HFF-Myc (cell line): Measurements from ENCODE around the gene TNIP2.

Source experiments
- DNase-seq: peaks from one replicate; pipeline ENCODE4 v3.0.0-alpha.2; 2011; ENCODE audit warnings: low read depth; ENCODE audit errors: extremely low read depth
- H3K4me3 ChIP-seq: replicated peaks from 2 replicates; pipeline ENCODE4 v1.5.1; 2011; ENCODE audit warnings: low read depth, mild to moderate bottlenecking, control low read depth, low read length
- CTCF ChIP-seq: IDR thresholded peaks from 2 replicates; pipeline ENCODE4 v1.5.1; 2012; ENCODE audit warnings: mild to moderate bottlenecking, low read depth, low read length, control low read depth; ENCODE audit errors: missing control alignments

The TNIP2 gene, protein sequence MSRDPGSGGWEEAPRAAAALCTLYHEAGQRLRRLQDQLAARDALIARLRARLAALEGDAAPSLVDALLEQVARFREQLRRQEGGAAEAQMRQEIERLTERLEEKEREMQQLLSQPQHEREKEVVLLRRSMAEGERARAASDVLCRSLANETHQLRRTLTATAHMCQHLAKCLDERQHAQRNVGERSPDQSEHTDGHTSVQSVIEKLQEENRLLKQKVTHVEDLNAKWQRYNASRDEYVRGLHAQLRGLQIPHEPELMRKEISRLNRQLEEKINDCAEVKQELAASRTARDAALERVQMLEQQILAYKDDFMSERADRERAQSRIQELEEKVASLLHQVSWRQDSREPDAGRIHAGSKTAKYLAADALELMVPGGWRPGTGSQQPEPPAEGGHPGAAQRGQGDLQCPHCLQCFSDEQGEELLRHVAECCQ

GRCh38 chr4:2755821-2756690 is at the start of gene TNIP2:
Gene TNIP2 (minus strand): TSS chr4:2756336. CDS start chr4:2756289, 47 bp downstream.
- no peak for DNase-seq
- peak; percentile 19 for TF ChIP-seq CTCF

DNA sequence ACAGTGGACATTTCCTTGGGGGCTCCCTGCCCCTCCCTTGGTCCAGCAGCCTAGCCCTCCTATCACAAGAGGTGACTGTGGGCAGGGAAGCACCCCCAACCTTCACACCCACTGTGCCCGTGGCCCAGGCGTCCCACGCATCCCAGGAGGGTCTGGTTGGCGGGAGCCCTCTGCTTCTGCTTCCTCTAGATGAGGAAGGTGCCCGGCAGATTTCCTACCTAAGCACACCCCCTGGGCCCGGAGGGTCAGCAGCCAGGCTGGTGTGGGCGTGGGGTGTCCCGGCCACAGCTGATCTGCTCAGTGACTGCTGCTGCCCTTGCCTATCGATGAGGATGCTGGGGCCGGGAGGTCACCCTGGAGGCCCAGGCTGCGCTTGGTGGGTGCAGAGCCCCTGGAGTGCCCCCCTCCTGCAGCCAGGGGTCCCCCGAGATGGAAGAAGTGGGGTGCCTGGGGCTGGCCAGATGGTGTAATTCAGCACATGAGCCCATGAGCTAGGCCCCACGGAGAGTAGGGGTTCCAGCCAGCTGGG is 48.9 kb upstream of the TNIP2 start:
- DNase-seq: no peak
- H3K4me3 ChIP-seq: no peak overlapping the region
- no peak for TF ChIP-seq CTCF

More at GRCh38 chr4:2755821-2756690, at the start of gene TNIP2:
- peak within 1 kb of the TSS; percentile 72 for H3K4me3 ChIP-seq

GRCh38 chr4:2804449-2804972 is 48.4 kb upstream of the TNIP2 start:
- no peak for DNase-seq
- TF ChIP-seq CTCF: no peak
- no peak overlapping the region for H3K4me3 ChIP-seq

- no peak overlapping the region for H3K4me3 ChIP-seq
- no peak for TF ChIP-seq CTCF
- no peak for DNase-seq
Measured at GRCh38 chr4:2803624-2804448, 47.7 kb upstream of the TNIP2 start.

DNA sequence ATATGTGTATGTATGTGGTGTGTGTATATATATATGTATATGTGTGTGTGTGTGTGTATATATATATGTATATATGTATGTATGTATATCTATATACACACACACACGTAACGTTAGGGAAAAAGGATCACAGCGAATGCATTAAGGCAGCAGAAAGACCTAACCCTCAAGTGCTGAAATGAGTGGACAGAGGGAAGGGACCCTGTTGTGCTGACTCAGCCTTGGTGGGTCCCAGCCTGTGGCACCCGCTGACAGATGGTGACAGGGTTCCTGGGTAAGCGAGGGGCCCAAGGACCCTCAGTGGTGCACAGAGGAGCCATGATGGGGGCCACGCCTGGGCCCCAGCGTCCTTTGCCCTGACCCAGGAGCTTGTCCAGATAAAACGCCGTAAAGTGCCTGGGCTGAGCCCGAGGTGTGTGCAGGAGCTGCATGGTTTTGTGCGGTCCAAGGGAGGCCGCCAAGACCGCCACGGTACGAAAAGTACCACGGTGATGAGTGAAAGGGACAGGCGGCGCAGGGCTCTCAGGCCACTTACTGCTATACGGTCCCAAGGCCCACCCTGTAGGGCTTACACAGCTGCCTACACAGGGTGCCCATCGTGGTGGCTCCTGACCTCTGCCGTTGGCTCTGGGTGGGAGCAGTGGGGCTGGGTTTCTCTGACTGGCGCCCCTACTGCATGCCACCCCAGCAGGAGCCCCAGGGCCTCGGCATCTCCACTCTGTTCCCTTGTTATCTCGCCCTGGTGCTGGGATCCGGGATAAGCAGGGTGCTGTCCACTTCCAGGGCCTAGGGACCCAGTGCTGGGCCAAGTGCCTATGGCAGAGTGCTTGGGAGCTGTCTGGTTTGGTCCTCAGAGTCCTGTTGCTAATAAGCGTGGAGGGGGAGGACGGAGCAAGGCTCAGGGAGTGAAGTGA is 46.7 kb upstream of the TNIP2 start:
- DNase-seq: no peak
- TF ChIP-seq CTCF: no peak
- no peak overlapping the region for H3K4me3 ChIP-seq
